Smooth muscle cell of the brain vasculature (primary cell): ENCODE measurements around the gene CHIT1.

Source experiments
- DNase-seq: peaks from one replicate; pipeline ENCODE4 v3.0.0-alpha.2; 2012; ENCODE audit warnings: low read depth, low spot score

Gene CHIT1

DNA sequence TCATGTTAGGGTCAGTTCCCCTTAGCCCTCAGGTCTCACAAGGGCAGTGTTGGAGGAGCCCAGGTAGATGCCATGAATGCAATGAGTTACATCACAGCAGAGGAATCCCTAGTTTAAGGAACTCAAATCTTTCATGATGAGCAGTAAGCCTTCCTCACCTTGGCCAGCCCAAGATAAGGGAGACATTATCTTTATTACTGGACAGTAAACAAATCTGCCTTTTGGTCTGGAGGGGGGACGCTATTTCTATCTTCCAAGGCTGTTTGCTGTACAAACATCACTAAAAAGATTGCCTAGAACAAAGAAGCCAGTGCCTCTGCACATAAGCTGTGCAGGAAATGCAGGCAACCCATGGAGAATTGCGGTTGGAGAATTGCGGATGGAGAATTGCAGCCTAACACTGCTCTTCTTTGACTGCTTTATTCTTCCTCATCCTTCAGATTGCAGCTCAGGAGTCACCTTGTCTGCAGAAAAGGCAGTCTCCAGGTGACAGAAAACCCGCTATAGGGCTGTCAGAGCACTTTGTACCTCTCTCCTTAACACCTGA, 40.7 kb downstream of the CHIT1 start:
- DNase-seq, result no peak

DNA sequence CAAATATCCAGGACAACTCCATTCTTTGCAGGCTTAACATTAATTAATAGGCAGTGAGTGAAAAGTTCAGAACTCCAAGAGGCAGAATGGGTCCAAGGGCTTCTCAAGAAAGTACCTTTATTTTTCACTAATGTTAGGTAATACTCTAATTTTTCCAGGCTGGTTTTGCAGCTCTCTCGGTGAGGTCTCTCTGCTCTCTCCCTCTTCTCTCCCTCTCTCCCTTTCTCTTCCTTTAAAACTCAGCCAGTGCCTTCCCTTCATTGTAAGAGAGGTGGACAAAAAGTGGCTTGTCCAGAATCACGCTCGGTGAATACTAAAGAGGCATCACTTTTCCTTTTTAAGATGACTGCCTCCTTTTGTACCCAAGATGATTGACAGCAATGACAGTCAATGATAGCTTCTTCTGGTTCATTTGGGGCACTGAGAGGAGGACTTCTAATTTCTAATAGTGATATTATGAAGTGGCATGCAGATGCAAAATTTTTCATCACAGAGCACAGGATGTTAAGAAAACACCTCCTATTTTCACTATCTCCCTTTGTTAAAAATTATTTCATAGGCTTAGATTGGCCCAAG, 41.7 kb downstream of the CHIT1 start:
- no peak for DNase-seq

DNA sequence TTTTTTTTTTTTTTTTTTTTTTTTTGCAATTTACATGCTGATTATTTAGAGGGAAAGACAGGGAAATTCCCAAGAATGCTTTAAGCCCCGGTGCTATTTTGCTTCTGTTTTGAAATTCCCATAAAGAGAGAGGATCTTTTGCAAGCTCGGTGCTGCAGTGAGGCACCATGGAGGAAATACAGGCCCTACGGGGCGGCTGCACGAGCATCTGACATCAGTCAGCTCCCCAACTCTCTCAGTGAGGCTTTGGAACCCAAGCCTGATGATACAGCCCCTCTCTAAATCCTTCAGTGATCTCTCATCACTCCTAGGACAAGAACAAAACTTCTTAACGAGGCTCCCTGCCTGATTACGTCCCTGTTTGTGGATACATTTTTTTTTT, 42.2 kb downstream of the CHIT1 start:
- no peak for DNase-seq

GRCh38 chr1:203186446-203187303, 42.8 kb downstream of the CHIT1 start, which contains the start of gene CHI3L1:
TSS of gene CHI3L1 (minus strand) at chr1:203186704. CDS start at chr1:203186623, 81 bp downstream.
- DNase-seq, result no peak

DNA sequence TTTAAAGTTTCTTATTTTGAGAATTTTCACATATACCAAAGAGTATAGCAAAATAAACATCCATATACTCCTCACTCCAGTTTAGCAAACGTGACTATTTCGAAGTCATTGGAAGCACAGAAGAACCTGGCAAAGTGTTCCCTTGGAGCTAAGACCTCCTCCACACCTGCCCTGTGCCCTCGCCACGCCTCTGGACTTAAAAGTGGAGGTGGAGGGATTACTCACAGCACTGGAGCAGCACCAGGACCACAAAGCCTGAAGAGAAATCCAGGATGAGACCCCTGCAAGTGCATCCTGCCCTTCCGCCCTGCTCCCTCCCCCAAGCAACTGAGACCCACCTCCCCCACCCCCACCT, 43.4 kb downstream of the CHIT1 start:
- DNase-seq, result no peak

GRCh38 chr1:203185585-203185984, 43.9 kb downstream of the CHIT1 start:
- no peak for DNase-seq

DNA sequence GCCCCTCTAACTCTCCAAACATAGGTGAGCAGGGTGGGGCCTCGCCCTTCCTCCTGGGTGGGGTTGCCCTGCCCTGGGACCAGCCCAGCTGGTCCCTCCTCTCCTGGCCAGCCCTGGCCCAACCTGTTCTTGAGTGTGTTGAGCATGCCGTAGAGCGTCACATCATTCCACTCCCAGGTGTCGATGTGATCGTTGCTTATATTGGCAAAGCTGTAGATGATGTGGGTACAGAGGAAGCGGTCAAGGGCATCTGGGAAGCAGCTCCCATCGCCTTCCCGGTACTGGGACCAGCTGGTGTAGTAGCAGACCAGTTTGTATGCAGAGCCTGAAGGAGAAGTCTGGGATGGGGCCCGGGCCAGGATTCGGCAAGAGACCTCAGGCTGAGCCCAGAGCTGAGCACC, 44.4 kb downstream of the CHIT1 start:
- DNase-seq, result no peak

- DNase-seq, result no peak
Observed at GRCh38 chr1:203184467-203184866, 45.0 kb downstream of the CHIT1 start.

GRCh38 chr1:203183828-203184227, 45.6 kb downstream of the CHIT1 start:
- DNase-seq, result no peak

DNA sequence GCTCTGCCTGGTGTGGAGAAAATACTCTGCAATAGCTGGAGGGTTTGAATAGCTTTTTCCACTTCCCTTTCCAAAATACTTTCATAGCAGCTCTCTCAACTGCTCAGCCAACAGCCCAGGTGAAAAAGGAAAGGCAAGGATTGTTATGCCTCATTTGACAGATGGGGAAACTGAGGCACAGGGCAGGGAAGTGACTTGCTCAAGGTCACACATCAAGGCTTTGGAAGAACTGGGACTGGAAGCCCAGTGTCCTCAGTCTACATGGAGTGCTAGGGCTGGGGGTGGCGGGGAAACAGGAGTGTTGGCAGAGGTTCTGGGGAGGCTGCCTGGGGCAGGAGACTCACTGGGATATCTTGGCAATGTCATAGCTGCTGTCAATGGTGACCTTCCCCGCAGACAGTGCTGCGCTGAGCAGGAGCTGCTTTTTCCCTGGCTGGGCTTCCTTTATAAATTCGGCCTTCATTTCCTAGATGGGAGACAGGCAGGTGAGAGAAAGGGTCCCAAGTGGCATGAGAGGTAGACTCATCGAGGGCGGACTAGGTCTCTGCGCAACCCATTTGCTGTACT, 47.0 kb downstream of the CHIT1 start:
- no peak for DNase-seq

GRCh38 chr1:203181586-203182386, 47.7 kb downstream of the CHIT1 start:
- no peak for DNase-seq

- DNase-seq, result no peak
Observed at GRCh38 chr1:203180611-203181330, 48.7 kb downstream of the CHIT1 start.

DNA sequence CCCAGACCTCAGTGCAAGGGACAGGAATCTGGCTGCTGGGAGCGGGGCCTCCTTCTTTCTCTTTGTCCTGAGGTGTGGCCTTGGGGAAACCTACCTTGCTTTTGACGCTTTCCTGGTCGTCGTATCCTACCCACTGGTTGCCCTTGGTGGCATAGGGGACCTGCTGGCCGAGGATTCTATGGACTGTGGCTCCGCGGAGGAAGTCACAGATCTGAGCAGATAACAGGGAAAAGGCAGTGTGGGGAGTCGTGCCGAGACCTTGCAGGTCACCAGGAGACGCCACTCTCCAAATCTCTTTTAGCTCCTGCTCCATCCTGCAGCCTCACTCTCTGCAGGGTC, 49.8 kb downstream of the CHIT1 start:
- DNase-seq, result no peak

DNA sequence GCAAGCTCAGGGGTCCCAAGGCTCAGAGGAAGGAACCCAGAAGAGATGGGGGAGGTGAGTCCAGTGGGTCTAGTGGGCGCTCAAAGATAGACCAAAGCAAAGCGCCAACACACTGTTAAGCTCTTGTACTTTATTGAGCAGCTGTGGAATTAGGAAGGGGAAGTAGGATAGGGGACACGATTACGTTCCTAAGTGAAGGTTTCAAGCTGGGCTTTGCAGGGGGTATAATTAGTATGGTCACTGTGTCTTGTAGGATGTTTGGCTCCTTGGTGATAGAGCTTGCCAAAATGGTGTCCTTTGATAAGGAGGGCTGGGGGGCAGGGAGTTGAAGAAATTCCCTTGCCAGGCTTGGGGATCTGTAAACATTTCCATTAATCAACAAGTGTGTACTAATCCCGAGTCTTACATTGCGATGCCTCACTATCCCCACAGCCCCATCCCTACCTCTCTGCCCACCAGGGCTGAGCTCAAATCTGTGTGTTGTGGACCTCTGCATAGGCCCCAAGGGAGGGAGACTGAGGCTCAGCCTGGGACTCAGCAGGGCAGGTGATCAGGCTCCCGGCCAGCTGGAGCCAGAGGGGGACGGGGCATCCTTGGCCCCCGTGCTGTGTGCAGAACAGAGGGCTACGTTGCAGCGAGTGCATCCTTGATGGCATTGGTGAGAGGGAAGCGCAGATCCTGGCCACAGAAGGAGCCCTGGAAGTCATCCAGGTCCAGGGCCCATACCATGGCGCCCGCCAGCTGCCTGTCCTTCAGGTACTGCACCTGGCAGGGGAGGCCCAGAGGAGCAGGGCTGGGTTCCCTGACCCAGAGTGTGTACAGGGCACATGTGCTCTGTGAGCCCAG, 50.4 kb downstream of the CHIT1 start:
- DNase-seq, result no peak

DNA sequence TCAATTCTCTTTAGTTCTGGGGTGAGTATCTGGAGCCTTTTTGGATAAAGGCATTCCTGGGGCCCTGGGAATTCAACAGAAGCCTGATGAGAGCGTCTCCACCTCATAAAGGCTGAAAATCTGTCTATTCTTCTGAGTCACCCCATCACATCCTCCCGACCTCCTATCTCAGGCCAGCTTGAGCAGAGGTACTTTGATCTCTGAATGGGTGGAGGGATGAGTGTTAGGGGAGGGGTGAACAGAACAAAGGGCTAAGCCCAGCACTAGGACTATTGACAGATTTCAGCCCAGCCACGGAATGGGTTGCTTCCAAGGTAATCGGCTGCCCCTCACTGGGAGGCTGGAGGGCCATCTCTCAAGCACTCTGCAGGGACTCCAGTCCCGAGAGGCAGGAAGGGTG, 51.4 kb downstream of the CHIT1 start:
- no peak for DNase-seq

DNA sequence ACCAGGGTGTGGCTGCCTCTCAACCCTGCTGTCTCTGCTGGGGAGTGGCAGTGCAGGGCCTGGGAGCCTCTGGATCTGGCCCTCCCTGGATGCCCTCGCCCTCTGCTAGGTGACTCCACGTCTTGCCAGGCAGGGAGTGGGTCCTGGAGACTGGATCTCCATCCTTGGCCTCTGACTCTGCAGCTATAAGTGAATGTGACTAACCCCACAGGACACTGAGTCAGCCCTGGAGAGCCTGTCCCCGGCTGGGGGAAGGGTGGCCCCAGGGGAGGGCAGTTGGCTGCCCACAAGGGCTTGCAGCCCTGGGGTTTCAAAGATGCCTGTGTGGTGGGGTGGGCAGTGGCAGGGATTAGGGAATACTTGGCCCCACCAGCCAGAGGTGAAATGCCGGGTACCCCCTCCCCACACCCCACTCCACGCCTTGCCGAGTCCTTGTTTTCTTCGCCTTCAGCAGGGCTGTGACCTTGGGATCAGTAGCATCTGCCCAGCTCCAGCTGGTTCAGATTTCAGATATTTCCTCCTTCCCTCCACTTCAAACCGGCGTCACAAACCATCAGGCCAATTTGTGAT, 51.9 kb downstream of the CHIT1 start:
- no peak for DNase-seq

DNA sequence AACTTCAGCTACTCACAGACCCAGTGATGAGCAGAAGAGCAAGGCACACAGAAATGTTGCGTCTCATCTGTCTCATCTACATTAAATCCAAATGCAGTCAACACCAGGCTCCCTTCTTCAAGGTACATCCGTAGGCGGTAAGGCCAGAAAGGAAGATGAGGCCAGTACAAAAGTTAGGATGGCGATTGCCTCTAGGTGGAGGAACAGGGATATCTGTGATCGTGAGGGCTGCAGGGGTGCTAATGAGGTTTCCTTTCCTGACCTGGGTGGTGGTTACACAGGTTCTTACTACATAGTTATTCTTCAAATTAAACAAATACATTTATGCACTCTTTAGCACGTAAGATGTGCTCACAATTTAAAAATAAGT, 52.5 kb downstream of the CHIT1 start:
- no peak for DNase-seq

- no peak for DNase-seq
Observed at GRCh38 chr1:203176273-203177035, 53.0 kb downstream of the CHIT1 start.

GRCh38 chr1:203175827-203176241, 53.6 kb downstream of the CHIT1 start:
- DNase-seq, result no peak
